Mononuclear cell (primary cell): ENCODE results near the gene ERBB4. TPM values are rescaled to one million over a fixed set of nuclear protein-coding genes. Genes with fewer than 3 reads are reported as not detected.

ENCODE experiments used
- H3K27me3 ChIP-seq: 2 replicates; pipeline ENCODE4 v1.6.0; 2011; ENCODE audit warnings: low read length, control low read depth; ENCODE audit not compliant: insufficient read depth
- H3K4me1 ChIP-seq: 2 replicates; pipeline ENCODE4 v1.5.1; 2011; ENCODE audit warnings: mild to moderate bottlenecking, low read length, control low read depth; ENCODE audit not compliant: insufficient read depth
- H3K4me3 ChIP-seq: 2 replicates; pipeline ENCODE4 v1.5.1; 2011; ENCODE audit warnings: mild to moderate bottlenecking, low read length, moderate library complexity
- H3K9me3 ChIP-seq: 2 replicates; pipeline ENCODE4 v1.5.1; 2011; ENCODE audit warnings: low read depth, mild to moderate bottlenecking, control low read depth, low read length
- total RNA-seq: library from RNA; depleted of rRNA; stranded (reverse); fragments of >200 nt; gene quantifications from one replicate; pipeline ENCODE4 v1.2.3, GENCODE V29; 2012

The ERBB4 gene
- total RNA-seq, 1 donor: not detected

- Histone ChIP-seq H3K4me1 (no peaks in the 10 kb centered on the region), H3K27me3 (no peaks in the 10 kb centered on the region), H3K4me3 (no peak overlapping the region)
Measured at GRCh38 chr2:212381428-212382102, 157.0 kb downstream of the ERBB4 start.

GRCh38 chr2:212379103-212379502 is 159.5 kb downstream of the ERBB4 start:
- Histone ChIP-seq H3K4me3 (no peak overlapping the region), H3K9me3 (no peaks in the 10 kb centered on the region)

More at GRCh38 chr2:212381428-212382102, 157.0 kb downstream of the ERBB4 start:
- no peaks in the 10 kb centered on the region for H3K9me3 ChIP-seq

GRCh38 chr2:212367431-212367830 is 171.2 kb downstream of the ERBB4 start:
- Histone ChIP-seq H3K27me3 (no peaks in the 10 kb centered on the region), H3K4me3 (no peak overlapping the region), H3K9me3 (no peaks in the 10 kb centered on the region), H3K4me1 (no peaks in the 10 kb centered on the region)

More at GRCh38 chr2:212379103-212379502, 159.5 kb downstream of the ERBB4 start:
- Histone ChIP-seq H3K4me1 (no peaks in the 10 kb centered on the region), H3K27me3 (no peaks in the 10 kb centered on the region)

- Histone ChIP-seq H3K9me3 (no peaks in the 10 kb centered on the region), H3K4me3 (no peak overlapping the region), H3K4me1 (no peaks in the 10 kb centered on the region), H3K27me3 (no peaks in the 10 kb centered on the region)
Measured at GRCh38 chr2:212364112-212364985, 174.3 kb downstream of the ERBB4 start.

GRCh38 chr2:212361174-212361756 is 177.3 kb downstream of the ERBB4 start:
- H3K4me3 ChIP-seq: no peak overlapping the region
- H3K4me1 ChIP-seq: no peaks in the 10 kb centered on the region
- H3K27me3 ChIP-seq: no peaks in the 10 kb centered on the region
- H3K9me3 ChIP-seq: no peaks in the 10 kb centered on the region

GRCh38 chr2:212360068-212360460 is 178.5 kb downstream of the ERBB4 start:
- Histone ChIP-seq H3K27me3 (no peaks in the 10 kb centered on the region), H3K9me3 (no peaks in the 10 kb centered on the region), H3K4me3 (no peak overlapping the region), H3K4me1 (no peaks in the 10 kb centered on the region)

GRCh38 chr2:212359425-212360067 is 179.1 kb downstream of the ERBB4 start:
- Histone ChIP-seq H3K4me1 (no peaks in the 10 kb centered on the region), H3K27me3 (no peaks in the 10 kb centered on the region), H3K9me3 (no peaks in the 10 kb centered on the region), H3K4me3 (no peak overlapping the region)

- Histone ChIP-seq H3K9me3 (no peaks in the 10 kb centered on the region), H3K4me1 (no peaks in the 10 kb centered on the region), H3K4me3 (no peak overlapping the region), H3K27me3 (no peaks in the 10 kb centered on the region)
Measured at GRCh38 chr2:212357606-212358005, 181.0 kb downstream of the ERBB4 start.

- H3K4me3 ChIP-seq: no peak overlapping the region
- no peaks in the 10 kb centered on the region for H3K9me3 ChIP-seq
- H3K27me3 ChIP-seq: no peaks in the 10 kb centered on the region
- H3K4me1 ChIP-seq: no peaks in the 10 kb centered on the region
Measured at GRCh38 chr2:212354382-212354781, 184.2 kb downstream of the ERBB4 start.

GRCh38 chr2:212348501-212348900 is 190.1 kb downstream of the ERBB4 start:
- no peaks in the 10 kb centered on the region for H3K27me3 ChIP-seq
- H3K4me3 ChIP-seq: no peak overlapping the region
- H3K4me1 ChIP-seq: no peaks in the 10 kb centered on the region
- H3K9me3 ChIP-seq: no peaks in the 10 kb centered on the region

GRCh38 chr2:212346865-212347264 is 191.7 kb downstream of the ERBB4 start:
- H3K9me3 ChIP-seq: no peaks in the 10 kb centered on the region
- no peaks in the 10 kb centered on the region for H3K27me3 ChIP-seq
- no peaks in the 10 kb centered on the region for H3K4me1 ChIP-seq
- H3K4me3 ChIP-seq: no peak overlapping the region

- Histone ChIP-seq H3K4me1 (no peaks in the 10 kb centered on the region), H3K27me3 (no peaks in the 10 kb centered on the region), H3K9me3 (no peaks in the 10 kb centered on the region), H3K4me3 (no peak overlapping the region)
Measured at GRCh38 chr2:212345966-212346365, 192.6 kb downstream of the ERBB4 start.

- Histone ChIP-seq H3K27me3 (no peaks in the 10 kb centered on the region), H3K4me1 (no peaks in the 10 kb centered on the region), H3K9me3 (no peaks in the 10 kb centered on the region), H3K4me3 (no peak overlapping the region)
Measured at GRCh38 chr2:212344131-212344530, 194.5 kb downstream of the ERBB4 start.

GRCh38 chr2:212343167-212343566 is 195.4 kb downstream of the ERBB4 start:
- H3K27me3 ChIP-seq: no peaks in the 10 kb centered on the region
- H3K4me3 ChIP-seq: no peak overlapping the region
- H3K4me1 ChIP-seq: no peaks in the 10 kb centered on the region
- H3K9me3 ChIP-seq: no peaks in the 10 kb centered on the region
